DND-41 (cell line): Measurements from ENCODE around the gene OGG1.

Experiments
- ATAC-seq: fragments of 200-7000 bp; cut with Tn5 transposase; 3 replicates; pipeline ENCODE4 v1.9.1; 2021; ENCODE audit warnings: low read depth; ENCODE audit not compliant: insufficient read depth
- DNase-seq: peaks from one replicate; pipeline ENCODE4 v3.0.0-alpha.2; 2020
- H2AFZ ChIP-seq: 2 replicates; pipeline ENCODE4 v1.6.0; 2012; ENCODE audit warnings: low read depth, low read length
- H3K27ac ChIP-seq: 2 replicates; pipeline ENCODE4 v1.5.1; 2012; ENCODE audit warnings: low read length, inconsistent platforms
- H3K27me3 ChIP-seq: fragments of 200-600 bp; sonication (generic); 2 replicates; pipeline ENCODE4 v1.6.0; 2012; ENCODE audit warnings: low read length, mild to moderate bottlenecking, inconsistent platforms; ENCODE audit not compliant: insufficient read depth, poor library complexity
- H3K36me3 ChIP-seq: 2 replicates; pipeline ENCODE4 v1.5.1; 2012; ENCODE audit warnings: low read length, inconsistent platforms; ENCODE audit not compliant: insufficient read depth
- H3K4me1 ChIP-seq: 2 replicates; pipeline ENCODE4 v1.5.1; 2012; ENCODE audit warnings: mild to moderate bottlenecking, low read length; ENCODE audit not compliant: insufficient read depth
- H3K4me2 ChIP-seq: 2 replicates; pipeline ENCODE4 v1.6.0; 2012; ENCODE audit warnings: mild to moderate bottlenecking, moderate library complexity, low read length, inconsistent platforms; ENCODE audit not compliant: insufficient read depth
- H3K4me3 ChIP-seq, 2 experiments: fragments of 200-600 bp in 1 of 2; shearing (Covaris generic) in 1 of 2; 2 replicates each; pipeline ENCODE4 v1.5.1; 2012 to 2016; ENCODE audit warnings: inconsistent platforms in 2 of 2, low read length in 2 of 2, mild to moderate bottlenecking in 2 of 2, low read depth in 1 of 2, moderate library complexity in 1 of 2
- H3K79me2 ChIP-seq: 2 replicates; pipeline ENCODE4 v1.6.0; 2012; ENCODE audit warnings: low read length, inconsistent platforms; ENCODE audit not compliant: insufficient read depth
- H3K9ac ChIP-seq: 2 replicates; pipeline ENCODE4 v1.6.0; 2012; ENCODE audit warnings: low read depth, mild to moderate bottlenecking, inconsistent platforms, low read length, moderate library complexity
- H3K9me3 ChIP-seq: 2 replicates; pipeline ENCODE4 v1.5.1; 2012; ENCODE audit warnings: low read length, moderate library complexity, mild to moderate bottlenecking, inconsistent platforms; ENCODE audit not compliant: insufficient read depth, severe bottlenecking
- H4K20me1 ChIP-seq: 2 replicates; pipeline ENCODE4 v1.6.0; 2012; ENCODE audit warnings: low read length; ENCODE audit not compliant: insufficient read depth
- CTCF ChIP-seq: IDR thresholded peaks from 2 replicates; pipeline ENCODE4 v1.5.1; 2012; ENCODE audit warnings: borderline replicate concordance, low read length, moderate library complexity, mild to moderate bottlenecking; ENCODE audit not compliant: poor library complexity, severe bottlenecking; ENCODE audit errors: extremely low read depth
- EZH2 ChIP-seq: IDR thresholded peaks from 3 replicates; pipeline ENCODE4 v1.6.1; 2012; ENCODE audit warnings: borderline replicate concordance, low read depth, mild to moderate bottlenecking, moderate library complexity, low read length, inconsistent platforms; ENCODE audit not compliant: severe bottlenecking

The OGG1 gene

GRCh38 chr3:9793161-9793781 lies 43.5 kb downstream of the OGG1 start:
- Histone ChIP-seq H4K20me1 (peaks cover 32% of the 10 kb centered on the region), H3K9me3 (no peaks in the 10 kb centered on the region), H3K79me2 (peaks cover 56% of the 10 kb centered on the region), H2AFZ (peak overlapping the region; percentile 88), H3K9ac (peak overlapping the region; percentile 86), H3K4me1 (peaks cover 38% of the 10 kb centered on the region), H3K27ac (peak overlapping the region; percentile 100), H3K4me3 (peak overlapping the region; percentile 74 to 94), H3K27me3 (no peaks in the 10 kb centered on the region), H3K36me3 (peaks cover 58% of the 10 kb centered on the region), H3K4me2 (peak overlapping the region; percentile 82)
- ATAC-seq (peak; percentile 0; the same call in 1 of the 3 replicates), DNase-seq (no peak)
- TF ChIP-seq EZH2, result no peak
- no peak for TF ChIP-seq CTCF

DNA sequence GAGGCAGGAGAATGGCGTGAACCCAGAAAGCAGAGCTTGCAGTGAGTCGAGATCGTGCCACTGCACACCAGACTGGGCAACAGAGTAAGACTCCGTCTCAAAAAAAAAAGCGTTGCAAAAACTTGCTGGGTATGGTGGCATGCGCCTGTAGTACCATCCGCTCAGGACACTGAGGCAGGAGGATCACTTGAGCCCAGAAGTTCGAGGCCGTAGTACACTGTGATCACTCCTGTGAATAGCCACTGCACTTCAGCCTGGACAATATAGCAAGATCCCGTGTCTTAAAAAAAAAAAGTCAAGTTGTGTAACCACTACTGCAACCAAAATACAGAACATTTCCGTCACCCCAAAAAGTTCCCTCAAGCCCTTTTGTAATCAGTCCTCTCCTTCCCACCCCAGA lies 44.6 kb downstream of the OGG1 start:
- Histone ChIP-seq H4K20me1 (peaks cover 34% of the 10 kb centered on the region), H3K4me3 (peak overlapping the region in 1 of 2 experiments; percentile 94; a peak in 1 of 4 replicates), H3K9ac (peak overlapping the region; percentile 86), H3K79me2 (peaks cover 57% of the 10 kb centered on the region), H3K9me3 (no peaks in the 10 kb centered on the region), H3K27ac (no peak overlapping the region), H3K36me3 (peaks cover 63% of the 10 kb centered on the region), H3K4me2 (peak overlapping the region; percentile 82), H2AFZ (no peak overlapping the region), H3K27me3 (no peaks in the 10 kb centered on the region), H3K4me1 (peaks cover 38% of the 10 kb centered on the region)
- no peak for TF ChIP-seq CTCF
- TF ChIP-seq EZH2, result no peak
- ATAC-seq (no peak), DNase-seq (no peak)

- no peaks in the 10 kb centered on the region for H3K9me3 ChIP-seq
- H3K79me2 ChIP-seq, result peaks cover 57% of the 10 kb centered on the region
- no peak for TF ChIP-seq CTCF
- TF ChIP-seq EZH2, result no peak
- ATAC-seq, result no peak
- peaks cover 38% of the 10 kb centered on the region for H4K20me1 ChIP-seq
- H3K4me1 ChIP-seq, result peaks cover 38% of the 10 kb centered on the region
- no peak overlapping the region for H3K4me2 ChIP-seq
- no peak overlapping the region for H3K27ac ChIP-seq
- DNase-seq, result no peak
- H3K27me3 ChIP-seq, result no peaks in the 10 kb centered on the region
- H3K36me3 ChIP-seq, result peaks cover 65% of the 10 kb centered on the region
- H2AFZ ChIP-seq, result no peak overlapping the region
- no peak overlapping the region for H3K9ac ChIP-seq
- H3K4me3 ChIP-seq, result no peak overlapping the region
These were observed 45.5 kb downstream of the OGG1 start for GRCh38 chr3:9795207-9795606.
